Keratinocyte (primary cell): ENCODE measurements around the gene CRTC3. TPM values are rescaled to one million over a fixed set of nuclear protein-coding genes. Genes with fewer than 3 reads are reported as not detected.

ENCODE experiments used
- DNase-seq: peaks from one replicate; pipeline ENCODE4 v3.0.0-alpha.2; 2011; ENCODE audit warnings: low read depth, missing footprints, low spot score
- FAIRE-seq: peaks from 2 replicates; lab custom pipeline; 2011; peaks lifted over from hg19 to GRCh38; lab: Jason Lieb, UNC
- H2AFZ ChIP-seq: 2 replicates; pipeline ENCODE4 v1.6.0; 2012; ENCODE audit warnings: low read length, control low read depth, inconsistent platforms; ENCODE audit not compliant: control insufficient read depth
- H3K27ac ChIP-seq: 2 replicates; pipeline ENCODE4 v1.5.1; 2011; ENCODE audit warnings: low read length; ENCODE audit not compliant: control insufficient read depth, insufficient read depth
- H3K27me3 ChIP-seq: 3 replicates; pipeline ENCODE4 v1.6.0; 2011; ENCODE audit warnings: low read length; ENCODE audit not compliant: control insufficient read depth, insufficient read depth; ENCODE audit errors: extremely low read depth
- H3K36me3 ChIP-seq, 2 experiments: 2 replicates in 1 of 2; 3 replicates in 1 of 2; pipeline ENCODE4 v1.5.1; 2011; ENCODE audit warnings: low read length in 2 of 2, mild to moderate bottlenecking in 1 of 2; ENCODE audit not compliant: control insufficient read depth in 2 of 2, insufficient read depth in 2 of 2; ENCODE audit errors: extremely low read depth in 1 of 2
- H3K4me1 ChIP-seq: 3 replicates; pipeline ENCODE4 v1.5.1; 2011; ENCODE audit warnings: low read length; ENCODE audit not compliant: control insufficient read depth, insufficient read depth; ENCODE audit errors: extremely low read depth
- H3K4me2 ChIP-seq: 3 replicates; pipeline ENCODE4 v1.6.0; 2011; ENCODE audit warnings: low read depth, low read length; ENCODE audit not compliant: control insufficient read depth, insufficient read depth; ENCODE audit errors: extremely low read depth
- H3K4me3 ChIP-seq, 3 experiments: fragments of 200-600 bp in 1 of 3; sonication (generic) in 1 of 3; 2 replicates in 2 of 3; 3 replicates in 1 of 3; pipeline ENCODE4 v1.5.1; 2011 to 2016; ENCODE audit warnings: low read length in 3 of 3, mild to moderate bottlenecking in 3 of 3, control low read depth in 2 of 3, inconsistent platforms in 1 of 3, low read depth in 1 of 3, mixed read lengths in 1 of 3, mixed run types in 1 of 3, moderate library complexity in 1 of 3; ENCODE audit not compliant: control insufficient read depth in 2 of 3, insufficient read depth in 2 of 3; ENCODE audit errors: extremely low read depth in 1 of 3
- H3K79me2 ChIP-seq: 2 replicates; pipeline ENCODE4 v1.6.0; 2012; ENCODE audit warnings: low read length; ENCODE audit not compliant: control insufficient read depth, insufficient read depth
- H3K9ac ChIP-seq: 3 replicates; pipeline ENCODE4 v1.6.0; 2011; ENCODE audit warnings: low read length; ENCODE audit not compliant: control insufficient read depth, insufficient read depth; ENCODE audit errors: extremely low read depth
- H3K9me1 ChIP-seq: 3 replicates; pipeline ENCODE4 v1.6.0; 2011; ENCODE audit warnings: low read length; ENCODE audit not compliant: control insufficient read depth, insufficient read depth; ENCODE audit errors: extremely low read depth
- H3K9me3 ChIP-seq: 2 replicates; pipeline ENCODE4 v1.5.1; 2012; ENCODE audit warnings: low read depth, low read length; ENCODE audit not compliant: control insufficient read depth
- H4K20me1 ChIP-seq: 3 replicates; pipeline ENCODE4 v1.6.0; 2011; ENCODE audit warnings: low read length; ENCODE audit not compliant: control insufficient read depth, insufficient read depth; ENCODE audit errors: extremely low read depth
- CTCF ChIP-seq, 3 experiments: IDR thresholded peaks in 1 of 3; conservative IDR thresholded peaks in 1 of 3; optimal IDR thresholded peaks in 1 of 3; 2 replicates in 2 of 3; 3 replicates in 1 of 3; pipeline versions ENCODE3 to v1.5.1; 2011; ENCODE audit warnings: low read length in 3 of 3, mild to moderate bottlenecking in 3 of 3, moderate library complexity in 2 of 3, control low read depth in 1 of 3, inconsistent platforms in 1 of 3; ENCODE audit not compliant: insufficient read depth in 2 of 3; ENCODE audit errors: extremely low read depth in 1 of 3
- EZH2 ChIP-seq: IDR thresholded peaks from one replicate; pipeline ENCODE4 v1.6.1; 2012; ENCODE audit warnings: inconsistent platforms, mild to moderate bottlenecking, low read length, moderate library complexity
- dilution Hi-C: fragments of 300-500 bp; cut with MboI; formaldehyde crosslinking; loops from one replicate; pipeline ENCODE4 v1.7.0; 2020; ENCODE audit warnings: low sequenced_read_pairs; ENCODE audit not compliant: extremely low pct_ligation_motif_present
- polyA plus RNA-seq, 5 experiments: library from polyadenylated mRNA; depleted of rRNA in 3 of 5; stranded (reverse) in 3 of 5; stranded (forward) in 1 of 5; unstranded in 1 of 5; fragments of >200 nt; gene quantifications; 1 replicate in 1 of 5; 2 replicates in 3 of 5; 3 replicates in 1 of 5; pipeline versions ENCODE4 v1.2.1 to v1.2.3, GENCODE V29; 2011 to 2012; ENCODE audit warnings: missing spikeins in 2 of 5, low read depth in 1 of 5, low replicate concordance in 1 of 5

CRTC3 gene
- polyA plus RNA-seq, 1 donor (not counting 4 experiments of a cell fraction or from before 2014, with no cell fraction given) = 11.9 TPM

- H4K20me1 ChIP-seq = no peaks in the 10 kb centered on the region
- FAIRE-seq = no peak
- no peak overlapping the region for H3K27ac ChIP-seq
- H3K9me3 ChIP-seq = no peaks in the 10 kb centered on the region
- TF ChIP-seq CTCF (optimal IDR thresholded peaks at IDR 0.05 in 1 of 3, IDR thresholded peaks at IDR 0.05 in 1 of 3, conservative IDR thresholded peaks at IDR 0.05 in 1 of 3; ENCODE audit: extremely low read depth in 1 of 3, insufficient read depth in 2 of 3, low read length in 3 of 3) = no peak
- no peak for TF ChIP-seq EZH2
- no peak overlapping the region for H3K9ac ChIP-seq
- H3K4me1 ChIP-seq = peaks cover 11% of the 10 kb centered on the region
- no peak overlapping the region for H2AFZ ChIP-seq
- H3K9me1 ChIP-seq = no peaks in the 10 kb centered on the region
- dilution Hi-C loops = no loop called here
- H3K4me2 ChIP-seq = no peak overlapping the region
- H3K36me3 ChIP-seq = no peaks in the 10 kb centered on the region
- no peak for DNase-seq
- H3K4me3 ChIP-seq = no peak overlapping the region
- H3K27me3 ChIP-seq = no peaks in the 10 kb centered on the region
- H3K79me2 ChIP-seq = peaks cover 4% of the 10 kb centered on the region
These were observed 28.4 kb downstream of the CRTC3 start for GRCh38 chr15:90558171-90558573.

- DNase-seq = no peak
These were observed 29.4 kb downstream of the CRTC3 start for GRCh38 chr15:90559119-90559518.

More at GRCh38 chr15:90559119-90559518, 29.4 kb downstream of the CRTC3 start:
- Histone ChIP-seq H3K9me1 (no peaks in the 10 kb centered on the region), H3K27ac (no peak overlapping the region), H3K9ac (no peak overlapping the region), H3K36me3 (no peaks in the 10 kb centered on the region), H2AFZ (no peak overlapping the region), H3K27me3 (no peaks in the 10 kb centered on the region), H3K79me2 (peaks cover 4% of the 10 kb centered on the region), H3K4me3 (no peak overlapping the region), H3K4me2 (no peak overlapping the region), H4K20me1 (no peaks in the 10 kb centered on the region), H3K4me1 (peaks cover 11% of the 10 kb centered on the region), H3K9me3 (no peaks in the 10 kb centered on the region)
- no peak for TF ChIP-seq CTCF (optimal IDR thresholded peaks at IDR 0.05 in 1 of 3, IDR thresholded peaks at IDR 0.05 in 1 of 3, conservative IDR thresholded peaks at IDR 0.05 in 1 of 3; ENCODE audit: extremely low read depth in 1 of 3, insufficient read depth in 2 of 3, low read length in 3 of 3)
- no peak for TF ChIP-seq EZH2
- dilution Hi-C loops = no loop called here
- no peak for FAIRE-seq
